Body of pancreas (tissue), 4 donors: ENCODE data around the gene SYNPO2.

Experiments used
- CTCF ChIP-seq, 7 experiments: fragments of 450-650 bp in 4 of 7; fragments of 200-600 bp in 3 of 7; sonication (generic) in 3 of 7; IDR thresholded peaks; one replicate each; pipeline ENCODE4 v1.5.1; 2016 to 2019; ENCODE audit warnings: antibody characterized with exemption in 7 of 7
- POLR2A ChIP-seq, 3 donors: fragments of 450-650 bp; IDR thresholded peaks; one replicate each; pipeline ENCODE4 v1.6.1; 2016; ENCODE audit warnings: antibody characterized with exemption in 3 of 3, mild to moderate bottlenecking in 2 of 3

- peak in 6 of 7 experiments; percentile 18 to 69 (median 60) for TF ChIP-seq CTCF (IDR thresholded peaks at IDR 0.05)
- TF ChIP-seq POLR2A (IDR thresholded peaks at IDR 0.05), result no peak
These were observed 80.7 kb downstream of the SYNPO2 start for GRCh38 chr4:118969359-118969758.
